ENCODE results near the gene GRIN2A.

DNA sequence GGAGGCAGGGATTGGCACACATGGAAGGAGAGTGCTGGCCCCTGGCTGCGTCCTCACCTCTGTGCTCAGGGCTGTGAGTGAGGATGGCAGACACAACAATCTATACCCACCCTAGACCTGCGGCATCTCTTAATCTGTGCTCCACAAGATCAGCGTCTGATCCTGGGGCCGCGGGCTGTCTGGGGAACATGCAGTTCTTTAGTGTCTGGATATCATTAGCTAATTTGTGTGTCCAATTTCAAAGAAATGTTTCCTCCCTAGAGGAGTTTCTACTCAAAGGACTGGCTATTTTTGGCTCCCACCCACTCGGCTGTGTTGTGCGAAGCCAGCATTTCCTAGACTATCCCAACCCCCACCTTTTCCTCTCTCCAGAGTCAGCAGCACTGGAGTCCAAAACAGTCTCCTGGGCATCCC, 93.8 kb downstream of the GRIN2A start:
- TF ChIP-seq, protein P1, sequence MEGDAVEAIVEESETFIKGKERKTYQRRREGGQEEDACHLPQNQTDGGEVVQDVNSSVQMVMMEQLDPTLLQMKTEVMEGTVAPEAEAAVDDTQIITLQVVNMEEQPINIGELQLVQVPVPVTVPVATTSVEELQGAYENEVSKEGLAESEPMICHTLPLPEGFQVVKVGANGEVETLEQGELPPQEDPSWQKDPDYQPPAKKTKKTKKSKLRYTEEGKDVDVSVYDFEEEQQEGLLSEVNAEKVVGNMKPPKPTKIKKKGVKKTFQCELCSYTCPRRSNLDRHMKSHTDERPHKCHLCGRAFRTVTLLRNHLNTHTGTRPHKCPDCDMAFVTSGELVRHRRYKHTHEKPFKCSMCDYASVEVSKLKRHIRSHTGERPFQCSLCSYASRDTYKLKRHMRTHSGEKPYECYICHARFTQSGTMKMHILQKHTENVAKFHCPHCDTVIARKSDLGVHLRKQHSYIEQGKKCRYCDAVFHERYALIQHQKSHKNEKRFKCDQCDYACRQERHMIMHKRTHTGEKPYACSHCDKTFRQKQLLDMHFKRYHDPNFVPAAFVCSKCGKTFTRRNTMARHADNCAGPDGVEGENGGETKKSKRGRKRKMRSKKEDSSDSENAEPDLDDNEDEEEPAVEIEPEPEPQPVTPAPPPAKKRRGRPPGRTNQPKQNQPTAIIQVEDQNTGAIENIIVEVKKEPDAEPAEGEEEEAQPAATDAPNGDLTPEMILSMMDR (IDR thresholded peaks at IDR 0.05; ENCODE audit: poor library complexity) = no peak
- TF ChIP-seq EZH2 (IDR thresholded peaks at IDR 0.05; ENCODE audit: borderline replicate concordance) = no peak
- no peak for TF ChIP-seq EZH2phosphoT487 (IDR thresholded peaks at IDR 0.05; ENCODE audit: low read depth, severe bottlenecking, unreplicated experiment)

All from hepatocyte (in vitro differentiated cells).